Loucy (cell line): ENCODE results near the gene RPRD2.

Source experiments
- EZH2phosphoT487 ChIP-seq: fragments of 200-600 bp; IDR thresholded peaks from 2 replicates; pipeline ENCODE4 v1.6.1; 2018; ENCODE audit warnings: antibody characterized with exemption, mild to moderate bottlenecking, moderate library complexity, borderline replicate concordance
- TF ChIP-seq, protein P1 (sequence below): fragments of 200-600 bp; sonication (generic); conservative IDR thresholded peaks from 2 replicates; pipeline ENCODE4 v1.5.1; 2014; ENCODE audit warnings: mild to moderate bottlenecking, antibody characterized with exemption, low read length

- TF ChIP-seq, protein P1, sequence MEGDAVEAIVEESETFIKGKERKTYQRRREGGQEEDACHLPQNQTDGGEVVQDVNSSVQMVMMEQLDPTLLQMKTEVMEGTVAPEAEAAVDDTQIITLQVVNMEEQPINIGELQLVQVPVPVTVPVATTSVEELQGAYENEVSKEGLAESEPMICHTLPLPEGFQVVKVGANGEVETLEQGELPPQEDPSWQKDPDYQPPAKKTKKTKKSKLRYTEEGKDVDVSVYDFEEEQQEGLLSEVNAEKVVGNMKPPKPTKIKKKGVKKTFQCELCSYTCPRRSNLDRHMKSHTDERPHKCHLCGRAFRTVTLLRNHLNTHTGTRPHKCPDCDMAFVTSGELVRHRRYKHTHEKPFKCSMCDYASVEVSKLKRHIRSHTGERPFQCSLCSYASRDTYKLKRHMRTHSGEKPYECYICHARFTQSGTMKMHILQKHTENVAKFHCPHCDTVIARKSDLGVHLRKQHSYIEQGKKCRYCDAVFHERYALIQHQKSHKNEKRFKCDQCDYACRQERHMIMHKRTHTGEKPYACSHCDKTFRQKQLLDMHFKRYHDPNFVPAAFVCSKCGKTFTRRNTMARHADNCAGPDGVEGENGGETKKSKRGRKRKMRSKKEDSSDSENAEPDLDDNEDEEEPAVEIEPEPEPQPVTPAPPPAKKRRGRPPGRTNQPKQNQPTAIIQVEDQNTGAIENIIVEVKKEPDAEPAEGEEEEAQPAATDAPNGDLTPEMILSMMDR = no peak
- no peak for TF ChIP-seq EZH2phosphoT487
These were observed 149.4 kb downstream of the RPRD2 start for GRCh38 chr1:150513351-150513791.
